Endothelial cell of umbilical vein (primary cell): ENCODE measurements around the gene SP140L. TPM values are rescaled to one million over a fixed set of nuclear protein-coding genes. Genes with fewer than 3 reads are reported as not detected.

ENCODE experiments used
- BruUV-seq: library from RNA; stranded (reverse); fragments of 400-500 nt; replicated peaks from 2 replicates; lab custom pipeline; 2021; lab: Mats Ljungman, UMichigan
- CTCF ChIA-PET: fragments of 300-600, 350-600 bp; sonication (Branson Sonifier 250); formaldehyde crosslinking; loops from one replicate; lab custom pipeline; 2021; ENCODE audit warnings: antibody characterized with exemption, inconsistent platforms; lab: Charles Lee
- POLR2A ChIA-PET: fragments of 300-600, 350-600 bp; sonication (Branson Sonifier 250); formaldehyde crosslinking; loops from one replicate; lab custom pipeline; 2021; ENCODE audit warnings: antibody characterized with exemption, inconsistent platforms; lab: Charles Lee
- DNase-seq: peaks from one replicate; pipeline ENCODE4 v3.0.0-alpha.2; 2011; ENCODE audit warnings: low read depth, low spot score
- FAIRE-seq: peaks from 2 replicates; lab custom pipeline; 2011; peaks lifted over from hg19 to GRCh38; lab: Jason Lieb, UNC
- H2AFZ ChIP-seq: 2 replicates; pipeline ENCODE4 v1.6.0; 2012; ENCODE audit warnings: low read depth, low read length, control low read depth, inconsistent platforms
- H3K27ac ChIP-seq: 2 replicates; pipeline ENCODE4 v1.5.1; 2011; ENCODE audit warnings: low read depth, mild to moderate bottlenecking, control low read depth, low read length, moderate library complexity; ENCODE audit not compliant: insufficient read depth
- H3K27me3 ChIP-seq, 2 experiments: 2 replicates each; pipeline versions ENCODE4 v1.6.0 to v1.6.1; 2011; ENCODE audit warnings: low read length in 2 of 2, mixed read lengths in 1 of 2; ENCODE audit not compliant: control insufficient read depth in 2 of 2, insufficient read depth in 2 of 2
- H3K36me3 ChIP-seq, 2 experiments: 2 replicates in 1 of 2; 3 replicates in 1 of 2; pipeline ENCODE4 v1.5.1; 2011; ENCODE audit warnings: low read length in 2 of 2, mild to moderate bottlenecking in 1 of 2, moderate library complexity in 1 of 2; ENCODE audit not compliant: control insufficient read depth in 2 of 2, insufficient read depth in 2 of 2; ENCODE audit errors: extremely low read depth in 1 of 2
- H3K4me1 ChIP-seq: 3 replicates; pipeline ENCODE4 v1.5.1; 2011; ENCODE audit warnings: mild to moderate bottlenecking, low read length; ENCODE audit not compliant: control insufficient read depth, insufficient read depth; ENCODE audit errors: extremely low read depth
- H3K4me2 ChIP-seq: 2 replicates; pipeline ENCODE4 v1.6.1; 2011; ENCODE audit warnings: low read length, control low read depth, mixed read lengths; ENCODE audit not compliant: insufficient read depth
- H3K4me3 ChIP-seq, 3 experiments: fragments of 200-600 bp in 1 of 3; sonication (generic), shearing (Covaris generic) in 1 of 3; replicated peaks in 1 of 3; 2 replicates each; pipeline ENCODE4 v1.5.1; 2011 to 2016; ENCODE audit warnings: control low read depth in 3 of 3, low read length in 3 of 3, mild to moderate bottlenecking in 2 of 3, inconsistent platforms in 1 of 3, low read depth in 1 of 3, moderate library complexity in 1 of 3; ENCODE audit not compliant: insufficient read depth in 1 of 3
- H3K79me2 ChIP-seq: 2 replicates; pipeline ENCODE4 v1.6.0; 2012; ENCODE audit warnings: low read length, inconsistent platforms; ENCODE audit not compliant: control insufficient read depth, insufficient read depth
- H3K9ac ChIP-seq: replicated peaks from 2 replicates; pipeline ENCODE3; 2011; ENCODE audit warnings: low read length, control low read depth; ENCODE audit not compliant: insufficient read depth; ENCODE audit errors: extremely low read depth
- H3K9me1 ChIP-seq: replicated peaks from 3 replicates; pipeline ENCODE4 v1.6.0; 2011; ENCODE audit warnings: mild to moderate bottlenecking, low read length; ENCODE audit not compliant: control insufficient read depth, insufficient read depth; ENCODE audit errors: extremely low read depth
- H3K9me3 ChIP-seq: replicated peaks from 2 replicates; pipeline ENCODE4 v1.5.1; 2012; ENCODE audit warnings: low read length, inconsistent platforms; ENCODE audit not compliant: control insufficient read depth, insufficient read depth
- H4K20me1 ChIP-seq: replicated peaks from 2 replicates; pipeline ENCODE3; 2011; ENCODE audit warnings: mild to moderate bottlenecking, low read length; ENCODE audit not compliant: control insufficient read depth, insufficient read depth; ENCODE audit errors: extremely low read depth
- CTCF ChIP-seq, 2 donors: IDR thresholded peaks; 1 replicate in 1 of 2; 2 replicates in 1 of 2; pipeline ENCODE4 v1.5.1; 2011; ENCODE audit warnings: low read length in 2 of 2, mild to moderate bottlenecking in 2 of 2, moderate library complexity in 2 of 2, control low read depth in 1 of 2, inconsistent platforms in 1 of 2, low read depth in 1 of 2; ENCODE audit not compliant: insufficient read depth in 1 of 2; ENCODE audit errors: extremely low read depth in 1 of 2
- EZH2 ChIP-seq: IDR thresholded peaks from 2 replicates; pipeline ENCODE4 v1.6.1; 2012; ENCODE audit warnings: borderline replicate concordance, low read depth, mild to moderate bottlenecking, moderate library complexity, low read length, inconsistent platforms; ENCODE audit not compliant: severe bottlenecking
- FOS ChIP-seq: IDR thresholded peaks from 2 replicates; pipeline ENCODE4 v1.6.1; 2011; ENCODE audit warnings: mild to moderate bottlenecking, low read length, moderate library complexity, borderline replicate concordance; ENCODE audit not compliant: insufficient read depth
- GATA2 ChIP-seq: IDR thresholded peaks from 2 replicates; pipeline ENCODE4 v1.7.0; 2011; ENCODE audit warnings: low read depth, mild to moderate bottlenecking, moderate library complexity, mixed read lengths, low read length; ENCODE audit not compliant: insufficient read length, insufficient read depth
- JUN ChIP-seq: IDR thresholded peaks from 2 replicates; pipeline ENCODE4 v1.6.1; 2011; ENCODE audit warnings: borderline replicate concordance, low read depth; ENCODE audit not compliant: insufficient read length, insufficient read depth
- MAX ChIP-seq: IDR thresholded peaks from 2 replicates; pipeline ENCODE4 v1.6.1; 2011; ENCODE audit not compliant: insufficient read depth, insufficient read length
- MYC ChIP-seq: IDR thresholded peaks from one replicate; pipeline ENCODE4 v1.6.1; 2011; ENCODE audit warnings: mild to moderate bottlenecking, low read depth, low read length
- POLR2A ChIP-seq: IDR thresholded peaks from 2 replicates; pipeline ENCODE4 v1.6.1; 2012; ENCODE audit warnings: low read depth, mild to moderate bottlenecking, control low read depth, low read length
- POLR2AphosphoS5 ChIP-seq: IDR thresholded peaks from 2 replicates; pipeline ENCODE4 v1.6.1; 2012; ENCODE audit warnings: low read depth, mild to moderate bottlenecking, control low read depth, low read length, moderate library complexity; ENCODE audit not compliant: insufficient read depth
- dilution Hi-C: fragments of 300-500 bp; cut with MboI; formaldehyde crosslinking; loops from one replicate; pipeline ENCODE4 v1.15.0; 2019; ENCODE audit warnings: low sequenced_read_pairs; ENCODE audit not compliant: extremely low pct_ligation_motif_present
- intact Hi-C: fragments of 100-400 bp; cut with micrococcal nuclease; formaldehyde crosslinking; loops from one replicate; pipeline ENCODE4 v1.10.0; 2022
- polyA plus RNA-seq, 4 experiments: library from polyadenylated mRNA; depleted of rRNA in 3 of 4; stranded (reverse) in 3 of 4; unstranded in 1 of 4; fragments of >200 nt; gene quantifications; 2 replicates each; pipeline versions ENCODE4 v1.2.1 to v1.2.3, GENCODE V29; 2011 to 2012; ENCODE audit warnings: missing spikeins in 1 of 4
- total RNA-seq: library from RNA; stranded (reverse); gene quantifications from 2 replicates; pipeline ENCODE4 v1.2.3, GENCODE V29; 2021

Gene SP140L
- total and polyA plus RNA-seq, 2 donors (not counting 3 experiments of a cell fraction or from before 2014, with no cell fraction given): 16.0 to 27.3 TPM

DNA sequence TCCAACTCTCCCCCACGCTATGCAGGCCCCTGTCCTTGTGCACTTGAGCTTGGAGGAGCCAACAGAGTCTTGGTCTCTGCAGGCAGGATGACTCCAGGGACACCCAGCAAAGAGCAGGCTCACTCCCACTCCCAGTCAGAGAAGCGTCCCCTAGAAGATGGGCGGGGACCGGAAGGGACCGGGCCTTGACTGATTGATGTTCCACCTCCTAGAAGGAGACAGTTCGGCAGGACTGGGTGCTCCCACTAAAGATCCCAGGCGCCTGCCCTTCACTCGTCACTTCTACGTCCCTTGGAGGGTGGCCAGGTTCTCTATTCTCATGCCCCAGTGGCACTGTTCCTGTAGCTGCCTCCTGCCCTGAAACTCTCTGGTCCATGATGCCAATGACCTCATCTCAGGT is 85.9 kb downstream of the SP140L start:
- Histone ChIP-seq H3K36me3 (no peaks in the 10 kb centered on the region), H3K9me1 (no peaks in the 10 kb centered on the region), H3K4me2 (no peak overlapping the region), H3K27ac (no peak overlapping the region), H3K27me3 (no peaks in the 10 kb centered on the region), H3K4me1 (peaks cover 52% of the 10 kb centered on the region), H3K9ac (no peak overlapping the region), H2AFZ (no peak overlapping the region), H3K4me3 (no peak overlapping the region), H4K20me1 (no peaks in the 10 kb centered on the region), H3K79me2 (peaks cover 19% of the 10 kb centered on the region), H3K9me3 (no peaks in the 10 kb centered on the region)
- dilution Hi-C loops: no loop called here
- ChIA-PET POLR2A (no interaction called here), CTCF (no interaction called here)
- TF ChIP-seq CTCF (IDR thresholded peaks at IDR 0.05; ENCODE audit: extremely low read depth in 1 of 2, insufficient read depth in 1 of 2, low read depth in 1 of 2, low read length in 2 of 2): no peak
- no peak for TF ChIP-seq POLR2AphosphoS5
- no peak for TF ChIP-seq EZH2
- TF ChIP-seq MAX: no peak
- FAIRE-seq (no peak), DNase-seq (no peak)
- intact Hi-C loops: loop anchor here (5.0 kb wide), 1 partner anchor 346 kb away; the partner anchor contains the start of gene SLC16A14
- BruUV-seq: no TSS peak

DNA sequence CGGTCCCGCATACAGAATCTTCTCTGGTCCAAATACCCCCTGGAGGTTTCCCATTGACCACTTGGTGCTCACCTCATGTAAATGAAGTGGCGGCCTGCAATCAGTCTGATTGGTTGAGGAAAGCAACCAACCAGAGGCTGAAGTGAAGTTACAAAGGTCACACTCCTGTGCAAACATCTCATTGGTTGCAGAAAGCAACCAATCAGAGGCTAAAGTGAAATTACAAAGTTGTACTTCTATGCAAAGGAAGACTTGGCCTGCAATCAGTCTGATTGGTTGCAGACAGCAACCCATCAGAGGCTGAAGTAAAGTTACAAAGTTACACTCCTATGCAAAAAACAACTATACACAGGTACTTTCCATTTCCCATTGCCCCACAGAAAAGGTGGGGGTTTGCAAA is 86.5 kb downstream of the SP140L start:
- H3K36me3 ChIP-seq: no peaks in the 10 kb centered on the region
- H3K4me2 ChIP-seq: no peak overlapping the region
- ChIA-PET POLR2A (no interaction called here), CTCF (no interaction called here)
- no peak for FAIRE-seq
- no peak overlapping the region for H3K9ac ChIP-seq
- dilution Hi-C loops: no loop called here
- TF ChIP-seq MYC: no peak
- no peak for TF ChIP-seq JUN
- no peak for TF ChIP-seq EZH2
- no peak for TF ChIP-seq FOS
- TF ChIP-seq CTCF (IDR thresholded peaks at IDR 0.05; ENCODE audit: extremely low read depth in 1 of 2, insufficient read depth in 1 of 2, low read depth in 1 of 2, low read length in 2 of 2): no peak
- TF ChIP-seq POLR2A: no peak
- TF ChIP-seq MAX: no peak
- no peak for TF ChIP-seq POLR2AphosphoS5
- TF ChIP-seq GATA2: no peak
- H4K20me1 ChIP-seq: no peaks in the 10 kb centered on the region
- no TSS peak for BruUV-seq
- H3K9me1 ChIP-seq: no peaks in the 10 kb centered on the region
- no peak overlapping the region for H3K4me3 ChIP-seq
- peaks cover 24% of the 10 kb centered on the region for H3K79me2 ChIP-seq
- H3K27ac ChIP-seq: no peak overlapping the region
- DNase-seq: no peak
- no peak overlapping the region for H2AFZ ChIP-seq
- no peaks in the 10 kb centered on the region for H3K9me3 ChIP-seq
- H3K4me1 ChIP-seq: peaks cover 49% of the 10 kb centered on the region
- intact Hi-C loops: loop anchor here (5.0 kb wide), 1 partner anchor 346 kb away; the partner anchor contains the start of gene SLC16A14
- H3K27me3 ChIP-seq: no peaks in the 10 kb centered on the region
